HepG2 (cell line): ENCODE measurements around the gene CEP131. TPM values are rescaled to one million over a fixed set of nuclear protein-coding genes. Genes with fewer than 3 reads are reported as not detected.

ENCODE experiments used
- CEBPZ ChIP-seq: IDR thresholded peaks from 2 replicates; pipeline ENCODE4 v1.6.1; 2012; ENCODE audit warnings: low read length, improper control_type of control experiment
- HIVEP1 ChIP-seq: sonication (generic); formaldehyde crosslinking; IDR thresholded peaks from 2 replicates; pipeline ENCODE4 v1.4.0; 2020; ENCODE audit warnings: mild to moderate bottlenecking, missing genetic modification reagents
- HNRNPL ChIP-seq: fragments of 200-400 bp; formaldehyde crosslinking; IDR thresholded peaks from 2 replicates; pipeline ENCODE4 v1.6.1; 2017; ENCODE audit warnings: mild to moderate bottlenecking, low read depth, low read length
- KDM5A ChIP-seq: fragments of 200-600 bp; sonication (generic); IDR thresholded peaks from 2 replicates; pipeline ENCODE4 v1.7.0; 2018; ENCODE audit warnings: antibody characterized with exemption, mild to moderate bottlenecking, low read length, borderline replicate concordance
- MAX ChIP-seq: IDR thresholded peaks from 2 replicates; pipeline ENCODE4 v1.6.1; 2012; ENCODE audit warnings: inconsistent platforms
- NRL ChIP-seq: sonication (generic); formaldehyde crosslinking; IDR thresholded peaks from 2 replicates; pipeline ENCODE4 v1.5.0; 2020; ENCODE audit warnings: missing genetic modification reagents, mild to moderate bottlenecking, moderate library complexity, borderline replicate concordance
- PRDM10 ChIP-seq: sonication (generic); formaldehyde crosslinking; IDR thresholded peaks from 2 replicates; pipeline ENCODE4 v1.4.0; 2020; ENCODE audit warnings: low read depth, missing genetic modification reagents
- TMF1 ChIP-seq: sonication (generic); formaldehyde crosslinking; IDR thresholded peaks from 2 replicates; pipeline ENCODE4 v1.8.1; 2022; ENCODE audit warnings: low read depth, missing genetic modification reagents
- ZBTB43 ChIP-seq: sonication (generic); formaldehyde crosslinking; conservative IDR thresholded peaks from 2 replicates; pipeline ENCODE4 v1.4.0; 2020; ENCODE audit warnings: missing genetic modification reagents
- ZNF142 ChIP-seq: sonication (generic); formaldehyde crosslinking; IDR thresholded peaks from 2 replicates; pipeline ENCODE4 v1.4.0; 2020; ENCODE audit warnings: missing genetic modification reagents
- ZNF335 ChIP-seq: sonication (generic); formaldehyde crosslinking; IDR thresholded peaks from 2 replicates; pipeline ENCODE4 v1.4.0; 2020; ENCODE audit warnings: missing genetic modification reagents
- ZNF580 ChIP-seq: IDR thresholded peaks from 2 replicates; pipeline ENCODE4 v1.6.1; 2016; ENCODE audit warnings: low read depth, borderline replicate concordance
- polyA plus RNA-seq, 8 experiments: library from polyadenylated mRNA; depleted of rRNA in 3 of 8; stranded (reverse) in 7 of 8; unstranded in 1 of 8; fragments of >200 nt; fragmentation: Illumina TruSeq in 4 of 8; extraction: Trizol in 4 of 8; gene quantifications; 2 replicates each; pipeline versions ENCODE4 v1.2.1 to v1.2.3, GENCODE V29; 2011 to 2016; ENCODE audit warnings: low read depth in 4 of 8, missing spikeins in 1 of 8, mixed read lengths in 1 of 8; ENCODE audit not compliant: insufficient read depth in 1 of 8
- total RNA-seq, 5 experiments: library from RNA; depleted of rRNA; stranded (reverse); fragments of >200 nt; fragmentation: Illumina TruSeq; extraction: Trizol; gene quantifications; 2 replicates each; pipeline ENCODE4 v1.2.3, GENCODE V29; 2016; ENCODE audit warnings: low read depth in 1 of 5

The CEP131 gene
- total and polyA plus RNA-seq, 2 of the 13 experiments (the other 11 are each of a cell fraction or from before 2014, with no cell fraction given): 5.0 to 16.8 TPM

- TF ChIP-seq ZNF142 (no peak), TMF1 (CRISPR knock-in tag) (no peak), MAX (peak; percentile 46), ZBTB43 (CRISPR knock-in tag) (no peak), ZNF335 (CRISPR knock-in tag) (no peak), NRL (CRISPR knock-in tag) (peak; percentile 55), HNRNPL (peak; percentile 86; the same call in 1 of the 2 replicates), ZNF580 (no peak), CEBPZ (no peak), KDM5A (no peak; the same call in 1 of the 2 replicates), HIVEP1 (CRISPR knock-in tag) (peak; percentile 73), PRDM10 (no peak)
Observed at GRCh38 chr17:81239714-81240555, 17.2 kb upstream of the CEP131 start (continued).
